Measurements from ENCODE around the gene RYR2.
A peak's percentile ranks its signal among the peaks of the same experiment; 100 is the strongest.
"Not testable (repeated sequence)": the region's sequence is repeated elsewhere in the genome, so short reads cannot be mapped to it uniquely, and the experiment has no call there.

RYR2 gene

DNA sequence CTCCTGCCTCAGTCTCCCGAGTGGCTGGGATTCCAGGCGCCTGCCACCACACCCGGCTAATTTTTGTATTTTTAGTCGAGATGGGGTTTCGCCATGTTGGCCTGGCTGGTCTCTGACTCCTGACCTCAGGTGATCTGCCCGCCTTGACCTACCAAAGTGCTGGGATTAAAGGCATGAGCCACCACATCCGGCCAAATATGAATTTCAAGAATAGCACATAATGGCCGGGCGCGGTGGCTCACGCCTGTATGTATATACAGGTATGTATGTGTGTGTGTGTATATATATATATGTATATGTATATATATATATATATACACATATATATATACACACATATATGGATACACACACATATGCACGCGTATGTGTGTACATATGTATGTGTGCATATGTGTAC lies 753.6 kb downstream of the RYR2 start:
- DNase-seq (ENCODE audit: low read depth), result no peak

DNA sequence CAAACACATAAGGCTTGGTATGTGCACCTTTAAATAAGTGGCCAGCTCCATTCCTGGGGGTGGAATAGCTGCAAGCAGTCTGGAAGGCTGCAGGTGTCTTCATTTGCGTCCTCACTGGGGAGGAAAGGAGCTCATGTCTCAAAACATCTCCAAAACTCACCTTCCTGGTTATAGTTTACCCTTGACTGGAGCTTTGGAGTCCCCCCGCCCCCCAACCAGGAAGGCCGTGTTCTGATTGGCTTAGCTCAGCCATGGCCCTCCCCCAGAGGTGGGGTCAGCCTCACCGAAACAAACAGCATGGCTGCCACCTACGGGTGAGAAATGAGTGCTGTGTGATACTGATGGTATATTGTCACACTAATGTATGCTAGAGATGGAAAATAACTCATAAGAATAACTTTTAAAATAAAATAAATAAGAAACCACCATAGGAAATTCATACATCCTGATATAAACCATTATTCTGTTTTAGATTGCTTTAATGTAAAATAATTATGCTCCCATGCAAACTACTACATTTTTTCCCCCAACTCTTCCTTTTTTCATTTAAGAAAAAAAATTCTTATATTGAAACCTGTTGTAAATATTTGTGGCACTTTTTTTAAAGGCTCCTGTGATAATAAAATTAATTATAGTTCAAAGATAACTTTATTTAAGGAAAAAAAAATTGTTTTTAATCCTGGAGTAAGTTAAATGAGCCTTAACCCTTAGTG lies 757.9 kb downstream of the RYR2 start:
- DNase-seq (ENCODE audit: low read depth), result peak; percentile 6

DNA sequence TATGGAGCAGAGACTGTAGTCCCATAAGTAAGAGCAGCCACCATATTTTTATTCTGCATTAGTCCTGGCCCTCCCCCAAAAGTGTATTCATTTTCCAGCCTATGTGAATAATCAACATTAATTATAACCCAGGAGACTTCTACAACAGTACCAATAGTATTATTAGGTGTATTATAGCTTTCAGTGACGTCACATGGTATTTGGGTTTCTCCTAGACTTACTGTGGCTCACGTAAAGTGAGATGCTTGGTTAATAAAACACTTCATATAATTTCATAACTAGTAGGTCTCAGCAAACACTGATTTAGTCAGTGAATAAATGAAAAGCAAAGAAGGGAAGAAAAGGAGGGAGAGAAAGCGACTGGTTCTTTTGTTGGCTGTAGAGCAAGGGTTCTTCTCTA lies 762.5 kb downstream of the RYR2 start:
- no peak for DNase-seq (ENCODE audit: low read depth)

- DNase-seq (ENCODE audit: low read depth), result no peak
Measured at GRCh38 chr1:237809099-237809498, 767.1 kb downstream of the RYR2 start.

GRCh38 chr1:237811633-237812032 lies 769.6 kb downstream of the RYR2 start:
- DNase-seq (ENCODE audit: low read depth), result no peak

GRCh38 chr1:237812061-237812460 lies 770.1 kb downstream of the RYR2 start:
- no peak for DNase-seq (ENCODE audit: low read depth)

DNA sequence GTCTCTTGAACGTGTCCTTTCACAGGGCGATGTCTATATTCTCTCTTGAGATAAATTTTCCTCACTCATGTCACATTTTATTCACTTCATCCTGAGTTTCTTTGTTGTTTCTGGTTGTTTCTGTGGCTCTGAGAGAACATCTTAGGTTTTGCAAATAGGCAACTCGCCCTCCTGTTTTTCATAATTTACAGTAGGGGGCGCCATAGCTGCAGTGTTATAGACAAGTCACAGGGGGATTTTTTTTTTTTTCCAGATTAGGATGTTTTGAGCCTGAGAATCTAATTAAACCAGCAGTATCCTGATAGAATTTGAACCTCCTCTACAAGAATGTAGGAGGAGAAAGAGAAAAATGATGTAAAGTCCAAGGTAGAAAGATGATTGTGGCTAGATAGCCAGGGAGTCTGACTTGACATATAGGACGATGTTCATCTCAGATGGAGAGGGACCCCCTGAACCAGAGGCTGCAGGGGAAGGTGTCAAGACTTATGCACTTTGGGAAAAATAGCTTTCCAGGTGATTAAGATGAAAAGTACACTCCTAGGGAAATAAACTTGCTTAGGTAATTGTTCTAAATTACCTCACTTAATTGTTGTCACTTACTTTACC lies 772.4 kb downstream of the RYR2 start:
- DNase-seq (ENCODE audit: low read depth), result no peak

GRCh38 chr1:237817277-237817676 lies 775.3 kb downstream of the RYR2 start:
- DNase-seq (ENCODE audit: low read depth), result no peak

GRCh38 chr1:237820634-237821033 lies 778.6 kb downstream of the RYR2 start:
- DNase-seq (ENCODE audit: low read depth), result not testable (repeated sequence)

- DNase-seq (ENCODE audit: low read depth), result no peak
Measured at GRCh38 chr1:237832858-237833257, 790.9 kb downstream of the RYR2 start.

DNA sequence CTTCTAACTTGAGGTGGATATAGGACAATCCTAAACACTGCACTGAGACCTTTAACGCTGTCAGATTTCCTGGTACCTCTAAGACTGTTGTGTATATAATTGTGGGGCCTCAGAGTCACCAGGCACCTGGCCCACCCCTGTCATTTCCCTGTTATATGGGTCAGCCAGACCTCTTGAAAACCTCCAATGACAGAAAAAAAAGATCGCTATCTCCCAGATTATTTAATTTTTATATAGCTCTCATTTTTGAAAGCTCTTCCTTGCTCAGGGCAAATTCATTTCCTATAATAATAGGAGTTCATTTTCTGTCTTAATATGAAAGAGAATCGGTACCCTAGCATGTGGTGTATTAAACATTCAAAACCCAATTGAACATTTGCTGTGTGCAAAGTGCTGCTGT lies 792.1 kb downstream of the RYR2 start:
- DNase-seq (ENCODE audit: low read depth), result no peak

DNA sequence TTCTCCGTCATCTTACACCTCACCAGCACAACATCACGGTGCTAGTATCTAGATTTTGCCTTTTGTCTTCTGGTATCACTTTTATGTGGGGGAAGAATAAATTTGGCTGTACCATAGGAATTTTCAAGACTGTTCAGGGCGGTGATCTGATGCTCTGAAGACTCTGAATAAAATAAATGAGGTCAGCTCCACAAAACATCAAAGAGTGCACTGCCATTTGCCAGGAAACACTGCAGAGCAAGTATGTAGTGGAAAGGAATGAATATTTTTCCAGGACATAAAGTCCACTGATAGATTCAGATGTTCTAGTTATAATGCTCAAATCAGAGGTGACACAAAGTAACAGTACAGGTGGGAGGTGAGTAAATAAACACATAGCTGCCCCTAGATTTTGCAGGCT lies 792.5 kb downstream of the RYR2 start:
- no peak for DNase-seq (ENCODE audit: low read depth)

GRCh38 chr1:237838320-237838719 lies 796.3 kb downstream of the RYR2 start:
- no peak for DNase-seq (ENCODE audit: low read depth)

GRCh38 chr1:237838904-237839534 lies 797.0 kb downstream of the RYR2 start:
- DNase-seq (ENCODE audit: low read depth), result no peak

GRCh38 chr1:237841485-237841884 lies 799.5 kb downstream of the RYR2 start:
- DNase-seq (ENCODE audit: low read depth), result no peak

- not testable (repeated sequence) for DNase-seq (ENCODE audit: low read depth)
Measured at GRCh38 chr1:237843516-237843915, 801.5 kb downstream of the RYR2 start.

DNA sequence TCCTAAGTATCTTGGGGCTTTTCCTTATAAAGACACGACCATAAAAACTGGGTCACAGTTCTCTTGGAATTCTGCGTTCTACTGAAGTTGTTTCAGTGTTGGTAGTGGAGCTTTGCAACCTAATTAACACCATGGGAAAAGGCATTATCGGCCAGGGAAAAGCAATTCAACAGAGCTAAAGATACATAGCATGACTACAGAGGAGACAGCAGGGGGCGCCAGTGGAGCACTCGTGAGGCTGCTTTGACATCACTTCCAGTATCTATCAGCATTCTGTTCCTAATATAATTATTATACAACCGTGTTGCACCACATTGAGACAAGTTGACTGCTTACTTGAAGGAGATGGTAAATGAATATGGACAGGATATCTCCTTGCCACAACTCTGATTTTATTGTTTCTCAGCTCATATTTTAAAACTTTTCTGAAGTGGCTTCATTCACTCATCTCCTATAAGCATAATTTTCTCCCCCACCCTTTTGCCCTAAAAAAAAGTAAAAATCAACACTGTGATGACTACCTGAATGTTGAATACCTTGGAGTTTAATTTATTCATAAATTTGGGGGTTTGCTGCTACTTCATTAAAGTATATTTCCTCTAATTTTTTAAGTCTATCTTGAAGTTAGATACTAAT lies 809.3 kb downstream of the RYR2 start:
- no peak for DNase-seq (ENCODE audit: low read depth)

GRCh38 chr1:237852342-237852741 lies 810.4 kb downstream of the RYR2 start:
- no peak for DNase-seq (ENCODE audit: low read depth)

- DNase-seq (ENCODE audit: low read depth), result no peak
Measured at GRCh38 chr1:237857455-237857854, 815.5 kb downstream of the RYR2 start.

DNA sequence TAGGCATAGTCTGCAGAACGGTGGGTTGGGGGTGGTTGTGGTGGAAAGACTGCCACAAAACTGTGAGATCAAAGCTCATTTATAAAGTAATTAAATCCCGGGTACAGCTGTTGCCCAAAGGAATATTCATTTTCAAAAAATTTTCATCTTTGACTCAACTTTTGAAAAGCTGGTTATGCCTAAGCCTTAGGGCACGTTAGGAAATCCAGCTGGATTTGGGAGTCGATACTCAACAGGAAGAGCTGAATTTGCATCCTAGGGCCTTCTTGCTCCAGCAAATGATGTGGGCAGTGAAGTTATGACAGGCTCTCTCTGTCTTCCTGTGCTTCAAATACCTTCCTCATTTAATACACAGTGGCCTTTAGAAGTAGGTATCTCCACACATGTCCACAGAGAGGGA lies 817.0 kb downstream of the RYR2 start:
- no peak for DNase-seq (ENCODE audit: low read depth)

DNA sequence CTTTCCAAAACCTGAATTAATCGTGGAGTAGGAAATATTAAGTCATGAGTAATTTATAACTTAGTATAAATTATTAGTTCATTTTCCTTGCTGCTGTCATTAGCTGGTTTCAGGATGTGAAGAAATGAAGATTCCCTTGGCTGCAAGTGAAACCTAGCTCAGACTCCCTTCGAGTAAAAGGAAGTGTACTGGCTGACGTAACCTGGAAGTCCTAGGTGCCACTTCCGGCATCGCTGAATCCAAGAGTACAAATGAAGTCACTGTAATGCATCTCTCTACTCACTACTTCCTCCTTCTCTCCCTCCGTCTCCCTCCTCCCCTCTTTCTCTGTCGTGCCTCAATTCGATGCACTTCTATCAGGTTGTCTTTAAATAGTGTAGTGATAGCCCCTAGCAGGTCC lies 820.0 kb downstream of the RYR2 start:
- no peak for DNase-seq (ENCODE audit: low read depth)

- no peak for DNase-seq (ENCODE audit: low read depth)
Measured at GRCh38 chr1:237863234-237863633, 821.2 kb downstream of the RYR2 start.
